M059J (cell line): ENCODE measurements around the gene STX5. TPM values are rescaled to one million over a fixed set of nuclear protein-coding genes. Genes with fewer than 3 reads are reported as not detected.
A peak's percentile ranks its signal among the peaks of the same experiment; 100 is the strongest.
"Not testable (repeated sequence)": the region's sequence is repeated elsewhere in the genome, so short reads cannot be mapped to it uniquely, and the experiment has no call there.

Experiments used
- DNase-seq: peaks from one replicate; pipeline ENCODE4 v3.0.0-alpha.2; 2012; ENCODE audit warnings: low read depth
- total RNA-seq: library from RNA; depleted of rRNA; stranded (reverse); fragments of >200 nt; shearing (Covaris generic); gene quantifications from 2 replicates; pipeline ENCODE4 v1.2.3, GENCODE V29; 2014; rRNA removed

Gene STX5
- total RNA-seq = 57.2 and 57.5 TPM in 2 replicates

DNA sequence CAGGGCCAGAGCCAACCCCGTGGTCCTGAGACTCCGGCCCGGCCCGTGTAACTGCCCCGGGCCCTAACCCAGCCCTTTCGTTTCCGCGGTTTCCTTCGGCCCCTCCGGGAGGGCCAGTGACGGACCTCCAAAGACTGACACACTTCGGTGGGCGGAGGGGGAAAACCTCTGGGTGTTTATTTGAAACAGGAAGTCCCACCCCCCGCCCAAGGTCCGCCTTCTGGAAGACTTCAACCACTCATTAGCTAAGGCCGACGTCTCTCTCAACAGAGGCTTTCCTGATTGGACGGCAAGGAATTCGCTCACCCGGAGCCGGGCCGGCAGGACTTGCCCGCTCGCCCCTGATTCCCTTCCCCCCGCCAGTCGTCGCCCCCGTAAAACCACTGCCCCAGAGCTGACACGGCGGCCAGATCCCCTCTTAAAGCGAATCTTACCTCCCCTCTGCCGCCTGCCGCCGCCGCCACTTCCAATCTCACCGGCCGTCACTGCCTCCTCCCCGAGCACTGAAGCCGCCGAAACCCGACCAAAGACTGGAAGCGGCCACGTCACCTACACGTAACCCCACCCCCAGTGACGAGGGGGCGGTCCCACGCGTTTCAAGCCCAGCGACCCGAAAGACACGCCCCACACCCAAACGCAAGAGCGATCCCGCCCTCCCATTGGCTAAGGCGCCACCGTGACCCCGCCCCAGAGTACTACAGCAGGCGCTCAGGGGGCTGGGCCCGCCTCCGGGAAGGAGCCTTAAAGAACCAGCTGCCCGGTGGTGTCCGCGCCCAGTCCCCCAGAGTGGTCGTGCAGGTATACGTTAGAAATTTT, at the start of gene STX5:
STX5 (minus strand) TSS at position 532 of the 816 bp plus-strand sequence. CDS start 808 bp downstream, outside the sequence.
- DNase-seq = peak; percentile 97

DNA sequence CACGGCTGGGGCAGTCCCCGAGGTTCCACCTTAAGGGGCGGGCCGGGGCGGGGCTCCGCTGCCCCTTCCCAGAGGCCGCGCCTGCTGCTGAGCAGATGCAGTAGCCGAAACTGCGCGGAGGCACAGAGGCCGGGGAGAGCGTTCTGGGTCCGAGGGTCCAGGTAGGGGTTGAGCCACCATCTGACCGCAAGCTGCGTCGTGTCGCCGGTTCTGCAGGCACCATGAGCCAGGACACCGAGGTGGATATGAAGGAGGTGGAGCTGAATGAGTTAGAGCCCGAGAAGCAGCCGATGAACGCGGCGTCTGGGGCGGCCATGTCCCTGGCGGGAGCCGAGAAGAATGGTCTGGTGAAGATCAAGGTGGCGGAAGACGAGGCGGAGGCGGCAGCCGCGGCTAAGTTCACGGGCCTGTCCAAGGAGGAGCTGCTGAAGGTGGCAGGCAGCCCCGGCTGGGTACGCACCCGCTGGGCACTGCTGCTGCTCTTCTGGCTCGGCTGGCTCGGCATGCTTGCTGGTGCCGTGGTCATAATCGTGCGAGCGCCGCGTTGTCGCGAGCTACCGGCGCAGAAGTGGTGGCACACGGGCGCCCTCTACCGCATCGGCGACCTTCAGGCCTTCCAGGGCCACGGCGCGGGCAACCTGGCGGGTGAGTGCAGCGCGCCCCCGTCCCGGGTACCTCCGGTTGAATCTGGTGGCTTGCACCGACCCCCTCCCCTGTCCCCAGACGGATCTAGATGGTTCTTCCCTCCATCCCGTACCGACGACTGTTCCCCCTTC, 49.1 kb upstream of the STX5 start, which contains the start of gene SLC3A2:
SLC3A2 (plus strand) TSS at position 94 of the 776 bp plus-strand sequence; CDS start at position 222, 128 bp downstream.
- DNase-seq = peak; percentile 91

DNA sequence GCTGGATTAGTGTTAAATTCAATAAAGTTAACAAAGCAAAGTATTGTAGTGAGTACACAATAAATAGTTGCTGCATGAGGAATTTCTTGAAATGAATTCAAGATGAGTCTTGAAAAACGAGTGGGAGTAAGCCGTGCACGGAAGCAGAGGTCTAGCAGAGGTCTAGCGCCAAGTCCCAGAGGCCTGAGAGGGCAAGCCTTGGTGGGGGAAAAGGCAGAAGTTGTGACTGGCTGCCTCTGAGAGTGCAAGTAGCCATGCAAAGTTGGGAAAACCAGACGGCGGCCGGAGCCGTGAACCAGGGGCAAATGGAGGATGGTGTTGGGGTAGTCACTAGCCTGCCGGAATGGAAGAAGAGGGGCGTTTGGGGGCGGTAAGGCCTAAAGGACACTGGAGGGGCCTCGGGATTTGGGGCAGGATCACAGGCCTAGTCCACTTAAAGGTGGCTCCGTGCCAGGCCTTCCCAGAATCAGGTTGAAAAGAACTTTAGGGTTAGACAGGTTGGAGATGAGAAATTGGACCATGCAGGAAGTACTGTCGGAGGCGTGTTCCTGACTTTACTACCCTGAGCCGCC, 48.5 kb upstream of the STX5 start:
- DNase-seq = peak; percentile 80

- DNase-seq = no peak
These were observed 47.6 kb upstream of the STX5 start for GRCh38 chr11:62879235-62879978.

DNA sequence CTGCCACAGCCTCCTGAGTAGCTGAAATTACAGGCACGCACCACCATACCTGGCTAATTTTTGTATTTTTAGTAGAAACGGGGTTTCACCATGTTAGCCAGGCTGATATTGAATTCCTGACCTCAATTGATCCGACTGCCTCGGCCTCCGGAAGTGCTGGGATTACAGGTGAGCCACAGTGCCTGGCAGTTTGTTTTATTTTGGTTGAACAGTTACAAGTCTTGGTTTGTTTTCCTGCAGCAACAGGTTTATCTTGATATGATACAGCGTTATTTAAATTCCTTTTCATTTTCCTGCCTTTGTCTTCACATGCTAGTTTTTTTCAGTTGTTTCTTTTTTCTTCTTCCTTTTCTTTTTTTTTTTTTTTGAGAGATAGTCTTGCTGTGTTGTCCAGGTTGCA, 44.9 kb upstream of the STX5 start:
- no peak for DNase-seq

- no peak for DNase-seq
These were observed 44.0 kb upstream of the STX5 start for GRCh38 chr11:62875698-62876478.

GRCh38 chr11:62874851-62875250, 43.0 kb upstream of the STX5 start:
- DNase-seq = no peak

DNA sequence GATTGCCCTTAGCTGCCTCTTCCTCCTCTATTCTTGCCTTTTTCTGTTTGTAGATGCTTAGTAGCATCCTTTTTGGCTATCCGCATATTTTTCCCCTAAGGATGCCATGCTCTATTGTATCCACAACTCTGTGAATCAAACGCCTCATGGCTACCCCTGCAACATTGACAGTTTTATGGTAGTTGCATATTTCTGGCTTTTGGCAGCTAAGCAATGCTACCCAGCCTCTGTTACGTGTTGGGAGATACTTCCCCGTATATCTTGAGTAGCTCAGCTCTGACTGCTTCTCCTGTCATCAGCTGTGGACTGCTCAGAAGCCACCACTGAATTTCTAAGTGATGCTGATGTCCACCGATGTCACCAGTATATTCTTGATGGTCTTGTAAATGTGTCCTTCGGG, 33.8 kb upstream of the STX5 start:
- DNase-seq = no peak

GRCh38 chr11:62863687-62864335, 32.0 kb upstream of the STX5 start:
- no peak for DNase-seq

- not testable (repeated sequence) for DNase-seq
These were observed 29.8 kb upstream of the STX5 start for GRCh38 chr11:62861564-62862192.

DNA sequence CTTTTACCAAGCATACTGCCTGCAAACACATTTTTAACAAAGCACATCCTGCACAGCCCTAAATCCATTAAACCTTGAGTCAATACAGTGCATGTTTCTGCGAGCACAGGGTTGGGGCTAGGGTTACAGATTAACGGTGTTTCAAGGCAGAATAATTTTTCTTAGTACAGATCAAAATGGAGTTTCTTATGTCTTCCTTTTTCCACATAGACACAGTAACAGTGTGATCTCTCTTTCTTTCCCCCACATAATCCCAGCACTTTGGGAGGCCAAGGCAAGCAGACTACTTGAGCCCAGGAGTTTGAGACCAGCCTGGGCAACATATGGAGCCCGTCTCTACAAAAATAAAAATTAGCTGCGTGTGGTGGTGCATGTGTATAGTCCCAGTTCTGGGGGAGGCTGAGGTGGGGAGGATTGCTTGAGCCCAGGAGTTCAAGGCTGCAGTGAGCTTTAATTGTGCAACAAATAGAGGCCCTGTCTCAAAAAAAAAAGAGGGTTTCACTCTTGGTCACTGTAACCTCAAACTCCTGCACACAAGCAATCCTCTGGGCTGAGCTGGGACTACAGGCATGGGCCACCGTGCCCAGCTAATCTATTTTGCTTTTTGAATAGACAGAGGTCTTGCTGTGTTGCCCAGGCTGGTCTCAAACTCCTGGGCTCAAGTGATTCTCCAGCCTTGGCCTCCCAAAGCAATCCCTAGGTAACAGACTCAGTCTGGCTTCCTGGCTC, 29.1 kb upstream of the STX5 start:
- no peak for DNase-seq

- not testable (repeated sequence) for DNase-seq
These were observed 27.4 kb upstream of the STX5 start for GRCh38 chr11:62859281-62859703.

- no peak for DNase-seq
These were observed 26.4 kb upstream of the STX5 start for GRCh38 chr11:62858201-62858600.

GRCh38 chr11:62857541-62857982, 25.7 kb upstream of the STX5 start:
- DNase-seq = no peak

DNA sequence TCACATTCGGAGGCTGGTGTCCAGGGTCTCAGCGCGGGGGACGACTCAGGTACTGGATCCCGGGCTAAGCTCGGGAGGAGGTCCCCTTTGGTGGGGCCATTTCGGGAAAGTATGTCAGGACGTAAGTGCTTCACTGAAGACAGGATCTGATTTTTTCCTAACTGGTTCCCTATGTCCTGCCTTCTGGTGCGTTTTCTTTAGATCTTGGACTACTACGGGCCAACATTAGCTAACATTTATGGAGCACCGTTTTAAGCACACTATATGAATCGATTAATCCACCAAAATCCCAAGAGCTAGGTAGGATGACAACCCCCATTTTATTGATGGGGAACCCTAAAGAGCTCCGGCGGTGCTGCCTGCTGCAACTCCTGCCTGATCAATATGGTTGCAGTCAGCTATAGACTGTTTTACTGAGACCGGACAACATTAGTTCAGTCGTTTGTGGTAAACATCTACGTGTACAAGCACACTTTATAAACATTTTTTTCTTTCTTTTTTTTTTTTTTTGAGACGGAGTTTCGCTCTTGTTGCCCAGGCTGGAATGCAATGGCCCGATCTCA, 24.6 kb upstream of the STX5 start:
- DNase-seq = no peak

DNA sequence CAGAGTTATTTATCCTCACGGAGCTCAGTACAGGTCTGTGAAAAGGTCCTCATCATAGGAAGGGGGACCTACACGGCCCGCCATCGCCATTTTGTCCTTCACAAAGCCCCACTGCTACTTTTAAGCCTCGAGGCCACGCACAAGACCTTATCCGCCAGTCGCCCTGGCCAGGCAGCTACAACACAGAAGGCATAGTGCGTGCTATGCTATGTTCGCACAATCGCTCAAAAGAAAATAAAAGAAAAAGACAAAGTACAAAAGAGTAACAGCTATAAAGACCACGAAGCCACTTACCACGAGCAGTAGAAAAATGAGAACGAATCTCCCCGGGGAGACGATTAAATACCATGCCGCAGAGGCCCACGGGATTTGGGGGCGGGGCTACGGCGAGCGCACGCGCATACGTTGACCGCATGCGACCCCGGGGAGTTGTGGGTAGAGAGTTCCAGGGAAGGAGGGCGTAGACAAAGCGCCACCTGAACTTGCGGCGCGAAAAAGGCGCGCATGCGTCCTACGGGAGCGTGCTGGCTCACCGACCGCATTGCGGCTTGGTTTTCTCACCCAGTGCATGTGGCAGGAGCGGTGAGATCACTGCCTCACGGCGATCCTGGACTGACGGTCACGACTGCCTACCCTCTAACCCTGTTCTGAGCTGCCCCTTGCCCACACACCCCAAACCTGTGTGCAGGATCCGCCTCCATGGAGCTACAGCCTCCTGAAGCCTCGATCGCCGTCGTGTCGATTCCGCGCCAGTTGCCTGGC, 23.9 kb upstream of the STX5 start:
- DNase-seq = peak; percentile 98

GRCh38 chr11:62854825-62855570, 23.1 kb upstream of the STX5 start:
- no peak for DNase-seq
